Measurements from ENCODE around the gene KCNQ1.

GRCh38 chr11:2653198-2653551 lies 208.4 kb downstream of the KCNQ1 start:
- no peak for TF ChIP-seq CTCF (optimal IDR thresholded peaks at IDR 0.05 in 1 of 3, IDR thresholded peaks at IDR 0.05 in 1 of 3, conservative IDR thresholded peaks at IDR 0.05 in 1 of 3; ENCODE audit: extremely low read depth in 1 of 3, insufficient read depth in 2 of 3, low read length in 3 of 3)
- TF ChIP-seq EZH2 (IDR thresholded peaks at IDR 0.05; ENCODE audit: low read length), result no peak

Data from keratinocyte (primary cell).